ENCODE results near the gene NPY5R.

NPY5R gene

GRCh38 chr4:163343604-163344146, at the start of gene NPY5R:
Gene NPY5R (plus strand): TSS chr4:163343892. CDS start chr4:163350274, 6,382 bp downstream.
- in situ Hi-C loops (cut with HindIII; ENCODE audit: low sequenced_read_pairs) = no loop called here

GRCh38 chr4:163295138-163295537, 48.6 kb upstream of the NPY5R start:
- in situ Hi-C loops (cut with HindIII; ENCODE audit: low sequenced_read_pairs) = no loop called here

- in situ Hi-C loops (cut with HindIII; ENCODE audit: low sequenced_read_pairs) = no loop called here
Measured at GRCh38 chr4:163300445-163300844, 43.2 kb upstream of the NPY5R start.

- in situ Hi-C loops (cut with HindIII; ENCODE audit: low sequenced_read_pairs) = no loop called here
Measured at GRCh38 chr4:163303069-163303468, 40.6 kb upstream of the NPY5R start.

- in situ Hi-C loops (cut with HindIII; ENCODE audit: low sequenced_read_pairs) = no loop called here
Measured at GRCh38 chr4:163309466-163309865, 34.2 kb upstream of the NPY5R start.

GRCh38 chr4:163317110-163317509, 26.6 kb upstream of the NPY5R start:
- in situ Hi-C loops (cut with HindIII; ENCODE audit: low sequenced_read_pairs) = no loop called here

GRCh38 chr4:163330916-163331628, 12.6 kb upstream of the NPY5R start:
- in situ Hi-C loops (cut with HindIII; ENCODE audit: low sequenced_read_pairs) = no loop called here

GRCh38 chr4:163331629-163332376, 11.9 kb upstream of the NPY5R start:
- in situ Hi-C loops (cut with HindIII; ENCODE audit: low sequenced_read_pairs) = no loop called here

GRCh38 chr4:163332526-163333406, 10.9 kb upstream of the NPY5R start, which contains the start of gene NPY1R:
Gene NPY1R (minus strand): TSS chr4:163332596. CDS start chr4:163326554, 6,042 bp downstream.
- in situ Hi-C loops (cut with HindIII; ENCODE audit: low sequenced_read_pairs) = no loop called here

GRCh38 chr4:163335384-163335783, 8.3 kb upstream of the NPY5R start:
- in situ Hi-C loops (cut with HindIII; ENCODE audit: low sequenced_read_pairs) = no loop called here

- in situ Hi-C loops (cut with HindIII; ENCODE audit: low sequenced_read_pairs) = no loop called here
Measured at GRCh38 chr4:163344147-163345125, 744 bp downstream of the NPY5R start.

GRCh38 chr4:163350672-163351071, 7.0 kb downstream of the NPY5R start:
- in situ Hi-C loops (cut with HindIII; ENCODE audit: low sequenced_read_pairs) = no loop called here

- in situ Hi-C loops (cut with HindIII; ENCODE audit: low sequenced_read_pairs) = no loop called here
Measured at GRCh38 chr4:163353054-163353453, 9.4 kb downstream of the NPY5R start.

- in situ Hi-C loops (cut with HindIII; ENCODE audit: low sequenced_read_pairs) = no loop called here
Measured at GRCh38 chr4:163356104-163356503, 12.4 kb downstream of the NPY5R start.

- in situ Hi-C loops (cut with HindIII; ENCODE audit: low sequenced_read_pairs) = no loop called here
Measured at GRCh38 chr4:163367651-163368050, 24.0 kb downstream of the NPY5R start.

- in situ Hi-C loops (cut with HindIII; ENCODE audit: low sequenced_read_pairs) = no loop called here
Measured at GRCh38 chr4:163372029-163372428, 28.3 kb downstream of the NPY5R start.

GRCh38 chr4:163378661-163379060, 35.0 kb downstream of the NPY5R start:
- in situ Hi-C loops (cut with HindIII; ENCODE audit: low sequenced_read_pairs) = no loop called here

- in situ Hi-C loops (cut with HindIII; ENCODE audit: low sequenced_read_pairs) = no loop called here
Measured at GRCh38 chr4:163380703-163381102, 37.0 kb downstream of the NPY5R start.

GRCh38 chr4:163382178-163382869, 38.6 kb downstream of the NPY5R start:
- in situ Hi-C loops (cut with HindIII; ENCODE audit: low sequenced_read_pairs) = no loop called here

Measured in DLD1 (cell line).